Activated T-helper 17 cell treated with anti-CD3 and anti-CD28 coated beads, Interleukin-2, amount 50 U/mL, for 72 hours (primary cell): ENCODE data around the gene TNFAIP8L3. TPM values are rescaled to one million over a fixed set of nuclear protein-coding genes. Genes with fewer than 3 reads are reported as not detected.

ENCODE experiments used
- ATAC-seq: fragments of 150-1000 bp; cut with Tn5 transposase; replicated peaks from 2 replicates; pipeline ENCODE4 v1.10.0; 2021; ENCODE audit warnings: mild to moderate bottlenecking, moderate library complexity
- H3K27ac Mint-ChIP-seq: one replicate; pipeline ENCODE4 v1.8.0; 2022; ENCODE audit warnings: mixed read lengths
- H3K27me3 Mint-ChIP-seq: one replicate; pipeline ENCODE4 v1.8.0; 2022; ENCODE audit warnings: mixed read lengths
- H3K36me3 Mint-ChIP-seq: one replicate; pipeline ENCODE4 v1.8.0; 2022; ENCODE audit warnings: low read depth, mild to moderate bottlenecking, mixed read lengths
- H3K4me1 Mint-ChIP-seq: one replicate; pipeline ENCODE4 v1.8.0; 2022; ENCODE audit warnings: mixed read lengths
- H3K4me3 Mint-ChIP-seq: one replicate; pipeline ENCODE4 v1.8.0; 2022; ENCODE audit warnings: mild to moderate bottlenecking, mixed read lengths
- H3K9me3 Mint-ChIP-seq: one replicate; pipeline ENCODE4 v1.8.0; 2022; ENCODE audit warnings: mixed read lengths
- total RNA-seq, 2 donors: library from RNA; stranded (reverse); gene quantifications; one replicate each; pipeline ENCODE4 v1.2.3, GENCODE V29; 2022

The TNFAIP8L3 gene
- total RNA-seq, 2 donors from 2014 or later = not detected

DNA sequence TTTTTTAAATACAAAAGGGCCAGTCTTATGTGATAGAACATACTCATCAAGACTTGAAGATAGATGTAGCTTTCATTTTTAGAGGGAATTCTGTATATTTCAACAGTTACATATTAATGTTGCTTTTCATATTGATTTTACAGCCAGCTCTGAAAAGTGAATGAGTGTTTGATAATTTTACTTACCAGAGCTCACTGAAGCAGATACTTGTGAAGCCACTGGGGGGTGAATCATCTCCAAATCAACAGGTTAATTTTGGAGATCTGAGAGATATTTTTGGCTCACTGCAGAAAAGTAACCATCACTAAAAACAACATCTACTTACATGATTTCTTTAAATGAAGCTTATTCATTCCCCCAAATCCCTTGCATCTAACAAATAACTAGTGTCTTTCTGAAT lies 24.7 kb downstream of the TNFAIP8L3 start:
- H3K27me3 Mint-ChIP-seq = peaks cover 13% of the 10 kb centered on the region
- no peak overlapping the region for H3K27ac Mint-ChIP-seq
- no peak overlapping the region for H3K4me3 Mint-ChIP-seq
- H3K4me1 Mint-ChIP-seq = no peaks in the 10 kb centered on the region
- no peak for ATAC-seq
- no peaks in the 10 kb centered on the region for H3K36me3 Mint-ChIP-seq
- no peaks in the 10 kb centered on the region for H3K9me3 Mint-ChIP-seq

DNA sequence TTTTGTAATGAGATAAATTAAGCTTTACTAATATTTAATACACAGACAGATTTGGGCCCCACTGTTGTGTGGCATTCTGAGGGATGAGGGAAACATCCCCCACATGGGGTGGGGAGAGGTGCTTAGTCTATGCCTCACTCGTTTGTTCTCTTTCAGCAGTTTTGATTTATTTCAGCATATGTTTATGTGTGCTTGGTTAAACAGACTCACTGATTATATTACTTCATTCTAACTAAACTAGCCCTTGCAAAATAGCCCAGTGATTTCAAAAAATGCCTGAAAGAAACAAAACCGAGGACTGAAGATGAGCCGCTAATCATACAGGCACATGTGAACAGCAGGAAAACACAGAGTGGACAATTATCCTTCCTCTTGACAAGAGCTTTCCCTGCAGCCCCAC lies 27.2 kb downstream of the TNFAIP8L3 start:
- Mint-ChIP-seq H3K4me1 (no peaks in the 10 kb centered on the region), H3K27ac (no peak overlapping the region), H3K36me3 (no peaks in the 10 kb centered on the region), H3K27me3 (peaks cover 25% of the 10 kb centered on the region), H3K9me3 (no peaks in the 10 kb centered on the region), H3K4me3 (no peak overlapping the region)
- ATAC-seq = no peak

DNA sequence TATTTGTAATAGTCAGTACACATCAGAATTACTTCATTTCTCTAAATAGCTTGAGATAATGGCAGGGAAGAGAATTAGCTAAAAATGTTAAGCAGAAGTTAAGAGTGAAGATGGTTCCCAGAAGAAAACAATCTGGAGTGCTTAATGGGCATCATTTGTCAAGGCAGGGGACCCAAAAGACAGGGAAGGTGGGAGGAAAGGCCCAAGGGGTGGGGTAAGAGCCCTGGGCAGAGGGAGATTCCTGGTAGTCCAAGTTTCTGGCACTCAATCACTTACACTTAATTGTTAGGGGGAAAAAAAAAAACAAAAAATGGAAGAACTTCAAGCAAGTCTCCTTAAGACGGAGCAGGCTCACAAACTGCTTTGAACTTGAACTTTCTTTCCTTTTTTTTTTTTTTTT lies 28.9 kb downstream of the TNFAIP8L3 start:
- no peak for ATAC-seq
- H3K9me3 Mint-ChIP-seq = no peaks in the 10 kb centered on the region
- H3K27ac Mint-ChIP-seq = no peak overlapping the region
- H3K4me3 Mint-ChIP-seq = no peak overlapping the region
- no peaks in the 10 kb centered on the region for H3K36me3 Mint-ChIP-seq
- no peaks in the 10 kb centered on the region for H3K4me1 Mint-ChIP-seq
- H3K27me3 Mint-ChIP-seq = peaks cover 25% of the 10 kb centered on the region

DNA sequence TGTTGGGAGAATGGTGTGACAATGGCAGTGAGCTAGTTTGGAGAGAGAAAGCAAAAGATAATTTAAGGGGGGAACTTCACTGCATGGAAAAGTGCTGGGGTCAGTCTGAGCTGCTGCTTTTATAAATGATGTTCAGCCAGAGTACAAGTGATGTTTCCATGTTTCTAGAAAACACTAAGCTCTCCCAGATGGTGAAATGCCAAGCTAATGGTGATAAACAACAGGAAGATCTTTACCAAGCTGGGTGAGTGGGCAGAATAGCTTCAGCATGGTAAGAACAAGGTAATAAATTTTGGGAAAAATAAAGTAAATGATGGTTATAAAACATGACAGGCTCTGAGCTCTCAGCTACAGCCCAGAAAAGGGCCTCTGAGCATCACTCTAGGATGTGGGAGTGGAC lies 29.4 kb downstream of the TNFAIP8L3 start:
- Mint-ChIP-seq H3K27me3 (peaks cover 28% of the 10 kb centered on the region), H3K4me3 (no peak overlapping the region), H3K36me3 (no peaks in the 10 kb centered on the region), H3K4me1 (no peaks in the 10 kb centered on the region), H3K9me3 (no peaks in the 10 kb centered on the region), H3K27ac (no peak overlapping the region)
- no peak for ATAC-seq

DNA sequence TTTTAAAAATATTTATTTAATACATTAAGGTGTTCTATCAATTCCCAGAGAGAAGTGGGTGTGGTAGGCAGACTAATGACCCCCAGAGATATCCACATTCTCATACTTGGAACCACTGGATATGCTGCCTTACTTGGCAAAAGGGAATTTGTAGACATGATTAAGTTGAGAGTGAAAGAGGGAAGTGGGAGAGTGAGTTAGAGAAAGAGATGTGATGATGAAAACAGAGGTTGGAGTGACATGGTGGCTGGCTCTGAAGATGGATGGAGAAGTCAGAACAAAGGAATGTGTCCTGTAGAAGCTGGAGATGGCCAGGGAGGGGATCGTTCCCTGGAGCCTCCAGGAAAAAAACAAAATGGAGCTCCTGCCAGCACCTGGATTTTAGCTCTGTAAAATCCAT lies 32.0 kb downstream of the TNFAIP8L3 start:
- no peaks in the 10 kb centered on the region for H3K36me3 Mint-ChIP-seq
- no peak overlapping the region for H3K27ac Mint-ChIP-seq
- no peak for ATAC-seq
- H3K27me3 Mint-ChIP-seq = peaks cover 26% of the 10 kb centered on the region
- H3K9me3 Mint-ChIP-seq = no peaks in the 10 kb centered on the region
- H3K4me3 Mint-ChIP-seq = no peak overlapping the region
- no peaks in the 10 kb centered on the region for H3K4me1 Mint-ChIP-seq

DNA sequence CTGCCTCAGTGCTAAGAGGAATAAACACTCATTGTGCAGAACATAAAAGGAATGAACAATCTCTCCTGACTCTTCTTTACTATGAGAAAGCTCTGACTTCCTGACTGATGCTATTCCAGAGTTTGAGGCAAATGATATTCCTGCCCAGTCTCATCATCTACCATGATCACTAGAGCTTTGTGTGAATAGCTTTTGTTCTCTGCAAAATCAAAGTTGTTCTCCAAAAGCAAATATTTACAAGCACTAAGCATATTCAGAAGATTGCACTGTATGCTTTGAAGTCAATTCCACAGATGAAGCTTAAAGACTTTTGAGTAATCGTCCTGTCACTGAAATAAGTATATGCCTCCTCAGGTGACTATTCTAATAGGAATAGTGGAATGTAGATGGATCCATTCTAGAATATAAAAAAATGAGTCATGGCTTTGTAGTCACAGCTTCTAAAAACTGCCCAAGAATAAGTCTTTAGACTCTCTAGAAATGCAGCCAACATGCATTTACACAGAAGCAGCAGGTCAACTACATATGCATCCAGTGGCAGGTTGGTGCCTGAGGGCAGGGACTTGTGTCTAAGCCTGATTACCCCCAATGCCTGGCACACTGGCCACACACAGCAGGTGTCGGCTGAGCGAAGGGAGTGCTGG lies 34.6 kb downstream of the TNFAIP8L3 start:
- no peak overlapping the region for H3K4me3 Mint-ChIP-seq
- H3K9me3 Mint-ChIP-seq = no peaks in the 10 kb centered on the region
- ATAC-seq = no peak
- H3K27me3 Mint-ChIP-seq = peaks cover 29% of the 10 kb centered on the region
- H3K27ac Mint-ChIP-seq = no peak overlapping the region
- H3K4me1 Mint-ChIP-seq = no peaks in the 10 kb centered on the region
- H3K36me3 Mint-ChIP-seq = no peaks in the 10 kb centered on the region

DNA sequence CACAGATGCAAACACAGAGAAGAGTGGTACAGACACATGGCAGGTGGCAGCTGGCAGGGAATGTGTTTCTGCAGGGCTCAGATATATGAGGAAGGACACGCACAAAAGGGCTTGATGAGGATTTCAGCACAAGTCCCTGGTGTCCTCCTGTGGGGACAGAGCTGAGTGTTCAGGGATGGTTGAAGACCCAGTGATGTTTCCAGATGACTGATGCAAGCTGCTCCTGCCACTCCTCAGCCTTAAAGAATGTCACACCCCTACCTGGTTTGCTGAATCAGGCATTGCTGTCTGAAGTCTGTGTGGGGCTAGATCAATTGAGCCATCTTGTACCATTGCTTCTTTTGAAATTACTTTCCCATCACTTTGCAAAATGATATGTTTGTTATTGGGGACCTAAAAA lies 40.2 kb downstream of the TNFAIP8L3 start:
- Mint-ChIP-seq H3K27ac (no peak overlapping the region), H3K27me3 (peaks cover 20% of the 10 kb centered on the region), H3K9me3 (no peaks in the 10 kb centered on the region), H3K4me3 (no peak overlapping the region), H3K4me1 (no peaks in the 10 kb centered on the region), H3K36me3 (no peaks in the 10 kb centered on the region)
- no peak for ATAC-seq

DNA sequence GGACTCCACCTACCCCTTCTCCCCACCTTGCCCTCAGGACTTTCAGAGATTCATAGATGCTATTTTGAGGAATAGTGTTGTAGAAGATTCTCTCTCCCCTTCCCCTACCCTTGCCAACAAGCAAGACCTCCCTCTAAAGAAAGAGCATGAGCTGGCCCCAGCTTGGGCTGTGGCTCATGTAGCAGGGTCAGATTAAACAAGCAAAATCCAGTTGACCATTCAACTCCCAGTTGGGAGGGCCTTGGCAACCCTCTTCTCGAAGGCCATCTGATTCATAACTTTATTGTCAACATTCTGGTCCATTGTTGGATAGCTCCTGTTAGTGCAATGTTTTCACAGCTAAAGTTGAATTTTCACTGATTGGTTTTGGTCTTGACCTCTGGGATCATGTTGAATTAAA lies 41.1 kb downstream of the TNFAIP8L3 start:
- Mint-ChIP-seq H3K36me3 (no peaks in the 10 kb centered on the region), H3K27ac (no peak overlapping the region), H3K27me3 (peaks cover 20% of the 10 kb centered on the region), H3K9me3 (no peaks in the 10 kb centered on the region), H3K4me1 (no peaks in the 10 kb centered on the region), H3K4me3 (no peak overlapping the region)
- ATAC-seq = no peak

DNA sequence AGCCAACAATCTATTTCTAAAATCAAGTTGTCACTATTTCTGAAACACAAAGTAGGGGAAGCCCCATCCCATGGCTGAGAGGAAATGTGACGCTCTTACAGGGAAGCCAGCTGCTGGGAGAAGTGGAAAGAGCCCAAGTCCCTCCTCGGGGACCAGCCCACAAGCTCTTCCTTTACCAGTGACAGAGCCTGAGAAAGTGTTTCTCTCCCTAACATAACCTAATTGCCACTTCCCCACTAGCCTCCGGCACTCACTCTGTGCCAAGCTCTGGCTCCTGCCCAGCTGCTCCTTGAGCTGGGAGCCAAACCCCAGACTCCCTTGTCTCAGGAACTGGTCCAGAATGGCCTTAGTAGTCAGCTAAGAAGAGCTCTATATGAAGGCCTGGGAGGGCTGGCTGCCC lies 42.9 kb downstream of the TNFAIP8L3 start:
- Mint-ChIP-seq H3K4me1 (no peaks in the 10 kb centered on the region), H3K27me3 (peaks cover 20% of the 10 kb centered on the region), H3K9me3 (no peaks in the 10 kb centered on the region), H3K36me3 (no peaks in the 10 kb centered on the region), H3K4me3 (no peak overlapping the region), H3K27ac (no peak overlapping the region)
- ATAC-seq = no peak

DNA sequence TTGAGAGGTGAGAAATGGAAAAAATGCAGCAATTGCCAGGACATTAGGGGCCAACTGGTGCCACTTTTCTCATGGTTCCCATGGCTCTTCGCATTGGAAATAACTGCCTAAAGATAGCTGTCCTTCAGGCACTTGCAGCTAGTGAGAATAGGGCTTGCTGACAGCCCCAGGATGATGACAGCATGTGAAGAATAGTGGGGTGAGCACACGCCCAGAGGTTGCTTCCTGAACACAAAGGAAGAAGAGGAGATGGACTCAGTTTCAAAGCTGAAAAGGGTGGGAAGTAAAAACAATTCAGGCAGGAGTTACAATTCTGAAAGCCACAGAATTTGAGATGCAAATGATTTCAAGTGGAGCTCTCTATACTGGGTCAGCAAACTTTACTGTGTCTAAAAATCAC lies 45.6 kb downstream of the TNFAIP8L3 start:
- H3K27ac Mint-ChIP-seq = no peak overlapping the region
- no peaks in the 10 kb centered on the region for H3K4me1 Mint-ChIP-seq
- H3K4me3 Mint-ChIP-seq = no peak overlapping the region

DNA sequence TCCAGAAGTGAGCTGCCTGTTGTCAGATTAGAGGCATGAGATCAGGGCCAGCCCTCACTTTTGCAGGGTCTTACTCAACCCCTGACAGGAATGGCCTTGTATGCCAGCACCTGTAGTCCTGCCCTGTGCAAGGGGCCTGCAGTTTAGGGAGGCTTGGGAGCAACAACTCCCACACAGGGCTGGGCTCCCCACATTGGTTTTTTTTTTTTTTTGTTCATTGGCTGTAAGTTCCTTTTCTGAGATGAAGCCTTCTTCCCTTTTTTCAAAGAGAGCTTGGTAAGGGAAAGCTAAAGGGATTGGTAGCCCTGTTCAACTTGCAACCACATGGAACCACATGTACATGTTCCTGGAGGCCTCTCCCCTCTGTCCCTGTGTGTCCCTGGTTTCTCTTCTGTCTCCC lies 46.4 kb downstream of the TNFAIP8L3 start:
- peaks cover 13% of the 10 kb centered on the region for H3K27me3 Mint-ChIP-seq
- no peak overlapping the region for H3K27ac Mint-ChIP-seq
- no peaks in the 10 kb centered on the region for H3K4me1 Mint-ChIP-seq
- H3K36me3 Mint-ChIP-seq = no peaks in the 10 kb centered on the region
- H3K4me3 Mint-ChIP-seq = no peak overlapping the region
- no peaks in the 10 kb centered on the region for H3K9me3 Mint-ChIP-seq
- no peak for ATAC-seq

More for the DNA sequence above, 45.6 kb downstream of the TNFAIP8L3 start:
- peaks cover 13% of the 10 kb centered on the region for H3K27me3 Mint-ChIP-seq
- ATAC-seq = no peak
- H3K9me3 Mint-ChIP-seq = no peaks in the 10 kb centered on the region
- H3K36me3 Mint-ChIP-seq = no peaks in the 10 kb centered on the region

DNA sequence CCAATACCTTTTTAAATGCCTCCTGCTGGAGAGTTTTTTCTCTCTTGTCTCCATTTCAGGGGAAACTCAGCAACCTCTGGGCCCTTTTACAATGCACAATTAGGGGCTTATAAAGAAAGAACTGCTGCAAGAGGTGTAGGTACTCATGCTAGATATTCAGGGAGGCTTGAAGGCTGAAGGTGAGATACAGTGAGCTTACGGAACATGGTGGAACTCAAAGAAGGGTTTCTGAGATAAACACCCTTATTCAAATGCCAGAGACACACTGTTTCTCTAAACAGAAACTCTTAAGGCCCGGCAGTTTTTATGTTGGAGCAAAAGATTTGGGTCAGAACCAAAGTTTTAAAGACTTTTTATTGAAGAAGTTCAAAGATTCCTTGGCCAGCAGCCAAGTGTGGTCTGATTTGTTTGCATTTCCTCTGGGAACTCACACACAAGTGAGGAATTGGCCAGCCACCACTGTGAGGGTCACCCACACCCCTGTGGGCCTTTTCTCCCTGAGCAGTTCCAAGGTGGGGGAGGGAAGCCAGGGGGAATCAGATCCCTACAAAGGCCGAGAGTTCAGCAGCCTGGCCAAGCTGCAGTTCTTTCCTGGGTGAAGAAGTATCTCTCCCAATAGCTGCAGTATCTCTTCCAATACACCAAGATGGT lies 47.8 kb downstream of the TNFAIP8L3 start:
- Mint-ChIP-seq H3K4me3 (no peak overlapping the region), H3K36me3 (no peaks in the 10 kb centered on the region), H3K9me3 (no peaks in the 10 kb centered on the region), H3K27ac (no peak overlapping the region), H3K27me3 (peaks cover 10% of the 10 kb centered on the region), H3K4me1 (no peaks in the 10 kb centered on the region)
- ATAC-seq = no peak

DNA sequence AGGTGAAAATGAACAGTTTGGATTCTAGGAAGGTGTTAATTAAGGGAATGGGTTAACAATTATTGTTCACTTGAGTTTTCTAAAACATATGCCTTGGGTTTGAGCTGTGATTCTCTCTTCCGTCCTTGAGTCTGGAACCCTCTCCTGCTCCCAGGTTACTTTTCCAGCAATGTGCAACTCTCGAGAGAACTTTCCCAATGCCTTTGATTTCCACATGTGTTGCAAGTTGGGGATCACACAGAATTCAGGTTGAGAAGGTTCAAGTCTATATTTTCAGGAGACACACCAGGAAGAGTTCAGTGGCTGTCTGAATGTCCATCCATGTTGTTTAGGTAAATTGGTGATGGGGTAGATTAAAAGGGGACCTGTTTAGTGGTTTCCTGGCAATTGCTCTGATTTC lies 48.7 kb downstream of the TNFAIP8L3 start:
- Mint-ChIP-seq H3K27me3 (peaks cover 4% of the 10 kb centered on the region), H3K9me3 (no peaks in the 10 kb centered on the region), H3K36me3 (peaks cover under 1% of the 10 kb centered on the region), H3K4me1 (no peaks in the 10 kb centered on the region), H3K27ac (no peak overlapping the region), H3K4me3 (no peak overlapping the region)
- no peak for ATAC-seq

DNA sequence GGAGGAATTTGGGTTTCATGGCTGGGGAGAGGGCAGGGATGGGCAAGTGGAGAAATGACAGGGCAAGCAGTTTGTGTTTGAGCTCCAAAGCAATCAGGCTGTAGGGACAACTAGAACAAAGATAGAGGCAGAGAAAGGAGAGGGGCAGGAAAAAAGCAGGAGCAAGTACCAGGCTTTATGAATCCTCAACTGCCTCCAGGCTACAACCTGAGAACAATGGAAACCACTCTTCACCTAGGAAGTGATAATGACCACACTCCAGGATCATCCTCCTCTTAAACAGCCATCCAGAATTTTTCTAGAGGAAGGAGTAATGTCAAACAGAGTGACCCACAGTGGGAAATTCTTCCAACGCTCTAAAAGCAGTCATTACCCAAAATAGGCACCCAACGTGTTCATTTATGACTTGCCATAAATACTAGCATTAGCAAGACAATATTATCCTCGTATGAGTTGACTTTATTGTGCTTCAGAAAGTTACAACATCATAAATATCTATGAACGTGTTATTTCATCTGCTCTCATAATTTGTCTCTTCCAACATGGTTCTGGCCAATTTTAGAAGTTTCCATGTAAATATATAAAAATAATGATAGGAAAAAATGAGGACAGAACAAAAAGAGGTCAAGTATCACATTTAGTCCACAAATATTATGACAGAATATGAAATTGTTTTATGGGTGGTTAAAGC lies 50.5 kb downstream of the TNFAIP8L3 start:
- no peak for ATAC-seq
- no peaks in the 10 kb centered on the region for H3K9me3 Mint-ChIP-seq
- no peak overlapping the region for H3K4me3 Mint-ChIP-seq
- no peaks in the 10 kb centered on the region for H3K4me1 Mint-ChIP-seq
- H3K36me3 Mint-ChIP-seq = peaks cover 6% of the 10 kb centered on the region
- peaks cover 4% of the 10 kb centered on the region for H3K27me3 Mint-ChIP-seq
- H3K27ac Mint-ChIP-seq = no peak overlapping the region

DNA sequence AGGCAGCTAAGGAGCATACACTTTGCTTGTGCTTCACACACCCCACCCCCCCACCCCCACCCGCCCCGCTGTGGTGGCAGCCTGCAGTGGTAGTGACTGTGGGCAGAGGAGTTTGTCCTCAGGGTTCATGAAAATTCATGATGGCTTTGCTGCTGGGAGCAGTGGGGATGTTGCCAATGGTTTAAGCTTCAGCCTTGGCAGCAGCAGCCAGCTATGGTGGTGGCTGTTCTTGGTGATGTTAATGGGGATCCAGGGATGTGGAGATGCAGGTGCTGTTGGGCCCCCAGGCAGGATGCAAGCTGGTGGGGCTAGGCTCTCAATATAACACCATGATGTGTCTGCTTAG lies 55.8 kb downstream of the TNFAIP8L3 start:
- H3K27me3 Mint-ChIP-seq = no peaks in the 10 kb centered on the region
- H3K4me3 Mint-ChIP-seq = no peak overlapping the region
- no peak overlapping the region for H3K27ac Mint-ChIP-seq
- H3K36me3 Mint-ChIP-seq = peaks cover 26% of the 10 kb centered on the region
- H3K9me3 Mint-ChIP-seq = peaks cover 4% of the 10 kb centered on the region
- ATAC-seq = no peak
- peaks cover 6% of the 10 kb centered on the region for H3K4me1 Mint-ChIP-seq
